NCI-H1694 treated with DMSO at 0.1 percent for 48 hours (cell line): Measurements from ENCODE around the gene JPH2.
"Not testable (repeated sequence)": the region's sequence is repeated elsewhere in the genome, so short reads cannot be mapped to it uniquely, and the experiment has no call there.

Experiments used
- DNase-seq: peaks from one replicate; lab custom pipeline; 2025; lab: John Stamatoyannopoulos, UW

JPH2 gene

GRCh38 chr20:44187054-44187771, at the start of gene JPH2:
Gene JPH2, minus strand, starts transcription at chr20:44187188. Its CDS starts 483 bp downstream, at chr20:44186705.
- no peak for DNase-seq

- DNase-seq = no peak
Observed at GRCh38 chr20:44235702-44236101, 48.7 kb upstream of the JPH2 start.

GRCh38 chr20:44234566-44235317, 47.8 kb upstream of the JPH2 start:
- no peak for DNase-seq

GRCh38 chr20:44233436-44234016, 46.5 kb upstream of the JPH2 start:
- DNase-seq = no peak

- not testable (repeated sequence) for DNase-seq
Observed at GRCh38 chr20:44232469-44232856, 45.5 kb upstream of the JPH2 start.

GRCh38 chr20:44231713-44232468, 44.9 kb upstream of the JPH2 start:
- DNase-seq = no peak

- DNase-seq = no peak
Observed at GRCh38 chr20:44231193-44231592, 44.2 kb upstream of the JPH2 start.

GRCh38 chr20:44228465-44229258, 41.7 kb upstream of the JPH2 start:
- no peak for DNase-seq

GRCh38 chr20:44224637-44225036, 37.6 kb upstream of the JPH2 start:
- no peak for DNase-seq

GRCh38 chr20:44223721-44224120, 36.7 kb upstream of the JPH2 start:
- DNase-seq = no peak

- DNase-seq = no peak
Observed at GRCh38 chr20:44222633-44223368, 35.8 kb upstream of the JPH2 start.

GRCh38 chr20:44222027-44222426, 35.0 kb upstream of the JPH2 start:
- DNase-seq = no peak

GRCh38 chr20:44221368-44221954, 34.5 kb upstream of the JPH2 start:
- no peak for DNase-seq

- no peak for DNase-seq
Observed at GRCh38 chr20:44219791-44220190, 32.8 kb upstream of the JPH2 start.

- no peak for DNase-seq
Observed at GRCh38 chr20:44219170-44219730, 32.3 kb upstream of the JPH2 start.

- DNase-seq = no peak
Observed at GRCh38 chr20:44218446-44218845, 31.5 kb upstream of the JPH2 start.

GRCh38 chr20:44217342-44218092, 30.5 kb upstream of the JPH2 start:
- DNase-seq = peak; percentile 56

GRCh38 chr20:44215125-44215524, 28.1 kb upstream of the JPH2 start:
- peak; percentile 26 for DNase-seq

- DNase-seq = no peak
Observed at GRCh38 chr20:44212792-44213191, 25.8 kb upstream of the JPH2 start.
